ENCODE measurements around the gene PITPNM3. TPM values are rescaled to one million over a fixed set of nuclear protein-coding genes. Genes with fewer than 3 reads are reported as not detected.

The PITPNM3 gene
- total RNA-seq, 1 experiment from 2014 or later: 4.2 TPM

DNA sequence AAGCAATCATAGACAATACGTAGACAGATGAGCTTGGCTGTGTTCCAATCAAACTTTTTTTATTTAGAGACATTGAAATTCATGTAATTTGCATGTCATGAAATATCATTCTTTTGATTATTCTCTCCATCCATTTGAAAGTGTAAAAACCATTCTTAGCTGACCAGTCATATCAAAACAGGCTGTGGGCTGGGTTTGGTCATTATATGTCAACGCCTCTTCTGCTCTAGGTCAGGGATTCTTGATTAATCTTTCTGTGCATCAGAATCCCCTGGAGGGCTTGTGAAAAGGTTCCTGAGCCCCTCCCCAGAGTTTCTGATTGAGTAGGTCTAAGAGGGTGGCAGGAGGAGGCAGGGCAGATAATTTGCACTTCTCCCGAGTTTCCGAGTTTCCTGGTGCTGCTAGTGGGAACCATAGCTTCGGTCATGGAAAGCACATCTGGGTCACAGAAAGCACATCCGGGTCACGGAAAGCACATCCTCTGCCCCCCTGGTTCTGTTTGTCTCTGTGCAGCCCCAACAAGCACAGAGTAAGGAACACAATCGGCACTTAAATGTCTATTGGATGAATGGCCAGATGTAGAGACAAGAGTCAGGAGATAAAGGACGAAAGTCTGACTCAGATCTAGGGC, 95.7 kb downstream of the PITPNM3 start:
- H2AFZ ChIP-seq (ENCODE audit: low read depth, low read length, poor library complexity, severe bottlenecking): no peak overlapping the region
- no peaks in the 10 kb centered on the region for H3K79me2 ChIP-seq (ENCODE audit: insufficient read depth, low read length)
- H3K9me2 ChIP-seq (ENCODE audit: insufficient read depth): no peaks in the 10 kb centered on the region
- intact Hi-C loops (cut with micrococcal nuclease): no loop called here
- no peaks in the 10 kb centered on the region for H3K36me3 ChIP-seq (ENCODE audit: control insufficient read depth in 1 of 2, insufficient read depth in 2 of 2, low read length in 2 of 2)
- no peak for TF ChIP-seq CEBPB (IDR thresholded peaks at IDR 0.05; ENCODE audit: low read depth)
- TF ChIP-seq, protein P1, sequence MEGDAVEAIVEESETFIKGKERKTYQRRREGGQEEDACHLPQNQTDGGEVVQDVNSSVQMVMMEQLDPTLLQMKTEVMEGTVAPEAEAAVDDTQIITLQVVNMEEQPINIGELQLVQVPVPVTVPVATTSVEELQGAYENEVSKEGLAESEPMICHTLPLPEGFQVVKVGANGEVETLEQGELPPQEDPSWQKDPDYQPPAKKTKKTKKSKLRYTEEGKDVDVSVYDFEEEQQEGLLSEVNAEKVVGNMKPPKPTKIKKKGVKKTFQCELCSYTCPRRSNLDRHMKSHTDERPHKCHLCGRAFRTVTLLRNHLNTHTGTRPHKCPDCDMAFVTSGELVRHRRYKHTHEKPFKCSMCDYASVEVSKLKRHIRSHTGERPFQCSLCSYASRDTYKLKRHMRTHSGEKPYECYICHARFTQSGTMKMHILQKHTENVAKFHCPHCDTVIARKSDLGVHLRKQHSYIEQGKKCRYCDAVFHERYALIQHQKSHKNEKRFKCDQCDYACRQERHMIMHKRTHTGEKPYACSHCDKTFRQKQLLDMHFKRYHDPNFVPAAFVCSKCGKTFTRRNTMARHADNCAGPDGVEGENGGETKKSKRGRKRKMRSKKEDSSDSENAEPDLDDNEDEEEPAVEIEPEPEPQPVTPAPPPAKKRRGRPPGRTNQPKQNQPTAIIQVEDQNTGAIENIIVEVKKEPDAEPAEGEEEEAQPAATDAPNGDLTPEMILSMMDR (IDR thresholded peaks at IDR 0.05 in 2 of 3, conservative IDR thresholded peaks at IDR 0.05 in 1 of 3; ENCODE audit: borderline replicate concordance in 1 of 3, insufficient read depth in 1 of 3, low read depth in 2 of 3, low read length in 2 of 3): no peak
- no peak for TF ChIP-seq YY1 (IDR thresholded peaks at IDR 0.05; ENCODE audit: extremely low read depth, insufficient replicate concordance, low read depth, low read length)
- no peak for TF ChIP-seq JUND (IDR thresholded peaks at IDR 0.05)
- TF ChIP-seq, protein P2, sequence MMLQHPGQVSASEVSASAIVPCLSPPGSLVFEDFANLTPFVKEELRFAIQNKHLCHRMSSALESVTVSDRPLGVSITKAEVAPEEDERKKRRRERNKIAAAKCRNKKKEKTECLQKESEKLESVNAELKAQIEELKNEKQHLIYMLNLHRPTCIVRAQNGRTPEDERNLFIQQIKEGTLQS (IDR thresholded peaks at IDR 0.05): no peak
- TF ChIP-seq, protein P3, sequence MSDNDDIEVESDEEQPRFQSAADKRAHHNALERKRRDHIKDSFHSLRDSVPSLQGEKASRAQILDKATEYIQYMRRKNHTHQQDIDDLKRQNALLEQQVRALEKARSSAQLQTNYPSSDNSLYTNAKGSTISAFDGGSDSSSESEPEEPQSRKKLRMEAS (IDR thresholded peaks at IDR 0.05): no peak
- no peak for TF ChIP-seq POLR2A (IDR thresholded peaks at IDR 0.05; ENCODE audit: borderline replicate concordance, extremely low read depth, insufficient read depth, insufficient read length)
- TF ChIP-seq TCF7L2 (IDR thresholded peaks at IDR 0.05; ENCODE audit: borderline replicate concordance, extremely low read depth, insufficient read depth, insufficient read length): no peak
- TF ChIP-seq EGR1 (IDR thresholded peaks at IDR 0.05; ENCODE audit: low read depth): no peak
- no peak for TF ChIP-seq POLR2AphosphoS5 (IDR thresholded peaks at IDR 0.05; ENCODE audit: low read depth, low read length)
- TF ChIP-seq SRF (IDR thresholded peaks at IDR 0.05; ENCODE audit: low read depth): no peak
- TF ChIP-seq ZFX (IDR thresholded peaks at IDR 0.05): no peak
- no peak for TF ChIP-seq CBX3 (IDR thresholded peaks at IDR 0.05; ENCODE audit: low read depth)
- TF ChIP-seq, protein P4, sequence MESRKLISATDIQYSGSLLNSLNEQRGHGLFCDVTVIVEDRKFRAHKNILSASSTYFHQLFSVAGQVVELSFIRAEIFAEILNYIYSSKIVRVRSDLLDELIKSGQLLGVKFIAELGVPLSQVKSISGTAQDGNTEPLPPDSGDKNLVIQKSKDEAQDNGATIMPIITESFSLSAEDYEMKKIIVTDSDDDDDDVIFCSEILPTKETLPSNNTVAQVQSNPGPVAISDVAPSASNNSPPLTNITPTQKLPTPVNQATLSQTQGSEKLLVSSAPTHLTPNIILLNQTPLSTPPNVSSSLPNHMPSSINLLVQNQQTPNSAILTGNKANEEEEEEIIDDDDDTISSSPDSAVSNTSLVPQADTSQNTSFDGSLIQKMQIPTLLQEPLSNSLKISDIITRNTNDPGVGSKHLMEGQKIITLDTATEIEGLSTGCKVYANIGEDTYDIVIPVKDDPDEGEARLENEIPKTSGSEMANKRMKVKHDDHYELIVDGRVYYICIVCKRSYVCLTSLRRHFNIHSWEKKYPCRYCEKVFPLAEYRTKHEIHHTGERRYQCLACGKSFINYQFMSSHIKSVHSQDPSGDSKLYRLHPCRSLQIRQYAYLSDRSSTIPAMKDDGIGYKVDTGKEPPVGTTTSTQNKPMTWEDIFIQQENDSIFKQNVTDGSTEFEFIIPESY (IDR thresholded peaks at IDR 0.05; ENCODE audit: extremely low read depth, insufficient replicate concordance, low read length): no peak
- H4K20me1 ChIP-seq (ENCODE audit: insufficient read depth): no peaks in the 10 kb centered on the region
- DNase-seq (ENCODE audit: low read depth, low spot score): no peak
- H3K4me1 ChIP-seq (ENCODE audit: control insufficient read depth in 1 of 2, insufficient read depth in 2 of 2, low read length in 2 of 2): peaks cover 5 to 21% of the 10 kb centered on the region in 2 experiments
- RAD21 ChIA-PET (ENCODE audit: low non-redundant PET in 1 of 2, low total read pairs in 2 of 2, uncharacterized antibody in 2 of 2, unreplicated experiment in 2 of 2): no interaction called here
- H3K9ac ChIP-seq (ENCODE audit: low read length): no peak overlapping the region
- no peak overlapping the region for H3K4me2 ChIP-seq (ENCODE audit: low read length)
- no peaks in the 10 kb centered on the region for H3K9me3 ChIP-seq (ENCODE audit: control insufficient read depth in 1 of 2, insufficient read depth in 1 of 2, low read depth in 1 of 2, low read length in 2 of 2)
- CTCF ChIA-PET: interaction anchor here (1.8 kb wide), 1 partner anchor 12 kb away, joined by 4 read pairs; no protein-coding TSS in a partner anchor
- no peak overlapping the region for H3K27ac ChIP-seq (ENCODE audit: low read depth, low read length)
- H3K27me3 ChIP-seq (ENCODE audit: insufficient read depth, low read length): no peaks in the 10 kb centered on the region
- no peak overlapping the region for H3K4me3 ChIP-seq (replicated peaks in 1 of 2; ENCODE audit: low read depth in 1 of 2, low read length in 2 of 2)
- POLR2A ChIA-PET: no interaction called here
- no peak for ATAC-seq
- BruUV-seq (replicated peaks): no TSS peak

All from HCT116 (cell line).